Panc1 (cell line): ENCODE data around the gene CAPSL. TPM values are rescaled to one million over a fixed set of nuclear protein-coding genes. Genes with fewer than 3 reads are reported as not detected.

Experiments
- ATAC-seq: fragments of 200-7000 bp; cut with Tn5 transposase; 2 replicates; pipeline ENCODE4 v1.9.1; 2020; ENCODE audit warnings: mild to moderate bottlenecking, moderate library complexity
- BruUV-seq: library from RNA; stranded (reverse); fragments of 400-500 nt; replicated peaks from 2 replicates; lab custom pipeline; 2021; lab: Mats Ljungman, UMichigan
- CTCF ChIA-PET: fragments of 300-600 bp; sonication (Branson Sonifier 250); formaldehyde crosslinking; loops from one replicate; lab custom pipeline; 2022; ENCODE audit warnings: antibody characterized with exemption; lab: Charles Lee
- POLR2A ChIA-PET: fragments of 300-600 bp; sonication (Branson Sonifier 250); formaldehyde crosslinking; loops from one replicate; lab custom pipeline; 2022; ENCODE audit warnings: antibody characterized with exemption; lab: Charles Lee
- DNase-seq: peaks from one replicate; pipeline ENCODE4 v3.0.0-alpha.2; 2010; ENCODE audit warnings: low read depth, low spot score
- H3K27ac ChIP-seq: 2 replicates; pipeline ENCODE4 v1.5.1; 2011; ENCODE audit warnings: mild to moderate bottlenecking, low read length, inconsistent platforms
- H3K27me3 ChIP-seq: fragments of 200-500 bp; sonication (Bioruptor generic); 2 replicates; pipeline ENCODE4 v1.6.0; 2014; ENCODE audit warnings: low read length, inconsistent platforms; ENCODE audit not compliant: control insufficient read depth, insufficient read depth
- H3K36me3 ChIP-seq: fragments of 200-500 bp; sonication (Bioruptor generic); 2 replicates; pipeline ENCODE4 v1.5.1; 2014; ENCODE audit warnings: inconsistent platforms, mild to moderate bottlenecking, low read length, moderate library complexity; ENCODE audit not compliant: control insufficient read depth, insufficient read depth
- H3K4me1 ChIP-seq: 2 replicates; pipeline ENCODE4 v1.5.1; 2011; ENCODE audit warnings: inconsistent platforms, mild to moderate bottlenecking, low read length, moderate library complexity; ENCODE audit not compliant: control insufficient read depth, insufficient read depth
- H3K4me3 ChIP-seq, 2 experiments: 2 replicates each; pipeline ENCODE4 v1.5.1; 2011 to 2012; ENCODE audit warnings: low read depth in 2 of 2, low read length in 2 of 2, mild to moderate bottlenecking in 2 of 2, inconsistent platforms in 1 of 2, moderate library complexity in 1 of 2
- H3K9me3 ChIP-seq: fragments of 200-500 bp; sonication (Bioruptor generic); 2 replicates; pipeline ENCODE4 v1.5.1; 2014; ENCODE audit warnings: low read depth, mild to moderate bottlenecking, inconsistent platforms, low read length, moderate library complexity; ENCODE audit not compliant: control insufficient read depth, insufficient read depth
- POLR2AphosphoS5 ChIP-seq: IDR thresholded peaks from 2 replicates; pipeline ENCODE4 v1.6.1; 2012; ENCODE audit warnings: mild to moderate bottlenecking, low read depth, low read length, moderate library complexity
- REST ChIP-seq, 2 experiments: IDR thresholded peaks; 2 replicates each; pipeline ENCODE4 v1.6.1; 2011 to 2012; ENCODE audit warnings: low read depth in 2 of 2, control low read depth in 1 of 2, low read length in 1 of 2, mild to moderate bottlenecking in 1 of 2, moderate library complexity in 1 of 2; ENCODE audit not compliant: insufficient read depth in 1 of 2
- SIN3A ChIP-seq: IDR thresholded peaks from 2 replicates; pipeline ENCODE4 v1.6.1; 2012; ENCODE audit warnings: low read depth, mild to moderate bottlenecking, low read length, moderate library complexity, borderline replicate concordance; ENCODE audit not compliant: insufficient read depth
- TCF7L2 ChIP-seq: IDR thresholded peaks from 2 replicates; pipeline ENCODE4 v1.6.1; 2011; ENCODE audit warnings: mild to moderate bottlenecking, low read depth, low read length, inconsistent platforms
- in situ Hi-C: cut with HindIII; loops from 2 replicates; pipeline ENCODE4 v1.10.0; 2016; ENCODE audit warnings: low sequenced_read_pairs, low pct_unique_long_range_greater_than_20kb
- intact Hi-C: fragments of 100-400 bp; cut with micrococcal nuclease; formaldehyde crosslinking; loops from one replicate; pipeline ENCODE4 v1.10.0; 2022; ENCODE audit not compliant: unreplicated experiment
- total RNA-seq: library from RNA; stranded (reverse); gene quantifications from one replicate; pipeline ENCODE4 v1.2.1, GENCODE V29; 2021; ENCODE audit not compliant: unreplicated experiment
- TF ChIP-seq, protein P1 (sequence below): fragments of 450-650 bp; IDR thresholded peaks from 2 replicates; pipeline ENCODE4 v1.5.1; 2017; ENCODE audit warnings: mild to moderate bottlenecking

CAPSL gene
- total RNA-seq, 1 experiment from 2014 or later: not detected

- POLR2A ChIA-PET: no interaction called here
- Histone ChIP-seq H3K27ac (no peak overlapping the region), H3K27me3 (no peaks in the 10 kb centered on the region), H3K4me3 (no peak overlapping the region), H3K4me1 (no peaks in the 10 kb centered on the region), H3K9me3 (no peaks in the 10 kb centered on the region), H3K36me3 (no peaks in the 10 kb centered on the region)
- no peak for ATAC-seq
- no TSS peak for BruUV-seq
- in situ Hi-C loops (no loop called here), intact Hi-C loops (no loop called here)
- CTCF ChIA-PET: no interaction called here
- no peak for DNase-seq
- TF ChIP-seq SIN3A (no peak), POLR2AphosphoS5 (no peak), TCF7L2 (no peak), REST (IDR thresholded peaks at IDR 0.05; ENCODE audit: insufficient read depth in 1 of 2, low read depth in 2 of 2, low read length in 1 of 2) (no peak)
- TF ChIP-seq, protein P1, sequence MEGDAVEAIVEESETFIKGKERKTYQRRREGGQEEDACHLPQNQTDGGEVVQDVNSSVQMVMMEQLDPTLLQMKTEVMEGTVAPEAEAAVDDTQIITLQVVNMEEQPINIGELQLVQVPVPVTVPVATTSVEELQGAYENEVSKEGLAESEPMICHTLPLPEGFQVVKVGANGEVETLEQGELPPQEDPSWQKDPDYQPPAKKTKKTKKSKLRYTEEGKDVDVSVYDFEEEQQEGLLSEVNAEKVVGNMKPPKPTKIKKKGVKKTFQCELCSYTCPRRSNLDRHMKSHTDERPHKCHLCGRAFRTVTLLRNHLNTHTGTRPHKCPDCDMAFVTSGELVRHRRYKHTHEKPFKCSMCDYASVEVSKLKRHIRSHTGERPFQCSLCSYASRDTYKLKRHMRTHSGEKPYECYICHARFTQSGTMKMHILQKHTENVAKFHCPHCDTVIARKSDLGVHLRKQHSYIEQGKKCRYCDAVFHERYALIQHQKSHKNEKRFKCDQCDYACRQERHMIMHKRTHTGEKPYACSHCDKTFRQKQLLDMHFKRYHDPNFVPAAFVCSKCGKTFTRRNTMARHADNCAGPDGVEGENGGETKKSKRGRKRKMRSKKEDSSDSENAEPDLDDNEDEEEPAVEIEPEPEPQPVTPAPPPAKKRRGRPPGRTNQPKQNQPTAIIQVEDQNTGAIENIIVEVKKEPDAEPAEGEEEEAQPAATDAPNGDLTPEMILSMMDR: no peak; the same call in 1 of the 2 replicates
These were observed 1.2 kb upstream of the CAPSL start for GRCh38 chr5:35939639-35940038.

DNA sequence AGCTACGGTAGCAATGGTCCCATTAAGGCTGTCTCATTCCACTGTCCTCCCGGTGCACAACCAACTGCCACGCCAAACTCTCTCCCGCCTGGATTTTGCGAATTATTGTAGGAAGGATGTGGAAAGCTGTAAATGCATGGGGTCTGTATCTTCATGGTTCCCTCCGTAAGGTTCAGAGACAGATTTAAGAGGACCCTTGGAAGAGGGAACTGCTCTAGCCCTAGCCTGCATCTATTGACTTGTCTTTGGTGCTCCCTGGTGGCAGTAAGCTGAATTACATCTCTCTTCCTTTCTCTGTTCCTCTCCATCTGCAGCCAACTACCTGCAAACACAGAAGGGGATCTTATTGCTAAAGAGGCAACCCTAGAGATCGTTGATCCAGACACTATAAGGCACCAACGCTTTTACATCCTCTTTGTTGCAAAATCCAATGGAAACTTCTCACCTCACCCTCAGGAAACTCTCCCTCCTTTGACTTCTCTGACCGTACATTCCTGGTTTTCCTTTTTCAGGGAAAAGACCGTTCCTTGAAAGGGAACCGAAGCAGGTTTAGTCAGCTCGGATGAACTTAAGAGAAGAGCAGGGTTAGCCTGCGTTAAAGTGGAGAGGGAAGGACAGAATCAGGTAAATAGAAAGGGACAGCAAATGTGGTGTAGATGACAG lies 11.9 kb downstream of the CAPSL start:
- ChIA-PET CTCF (interaction anchor here (0.9 kb wide), 1 partner anchor 128 kb away, joined by 3 read pairs; no protein-coding TSS in a partner anchor), POLR2A (no interaction called here)
- Histone ChIP-seq H3K27ac (no peak overlapping the region), H3K36me3 (no peaks in the 10 kb centered on the region), H3K9me3 (no peaks in the 10 kb centered on the region), H3K27me3 (peaks cover 9% of the 10 kb centered on the region; the same call in 1 of the 2 replicates), H3K4me1 (no peaks in the 10 kb centered on the region), H3K4me3 (no peak overlapping the region)
- intact Hi-C loops (loop anchor here (1.0 to 10.0 kb wide), 3 partner anchors 149 to 699 kb away; no protein-coding TSS in a partner anchor), in situ Hi-C loops (no loop called here)
- no TSS peak for BruUV-seq
- DNase-seq (peak; percentile 52), ATAC-seq (peak; percentile 84)
- no peak for TF ChIP-seq TCF7L2
- TF ChIP-seq, protein P1: peak; percentile 84
